HCT116 (cell line): ENCODE results near the gene RSL1D1. TPM values are rescaled to one million over a fixed set of nuclear protein-coding genes. Genes with fewer than 3 reads are reported as not detected.

Experiments
- ATAC-seq: fragments of 200-7000 bp; cut with Tn5 transposase; 2 replicates; pipeline ENCODE4 v1.9.1; 2020; ENCODE audit warnings: mild to moderate bottlenecking, moderate library complexity
- BruUV-seq: library from RNA; stranded (reverse); fragments of 400-500 nt; replicated peaks from 2 replicates; lab custom pipeline; 2021; lab: Mats Ljungman, UMichigan
- CTCF ChIA-PET: fragments of 300-600 bp; sonication (Branson Sonifier 250); formaldehyde crosslinking; loops from one replicate; lab custom pipeline; 2021; ENCODE audit warnings: antibody characterized with exemption; lab: Charles Lee
- POLR2A ChIA-PET: fragments of 300-600, 350-600 bp; sonication (Branson Sonifier 250); formaldehyde crosslinking; loops from one replicate; lab custom pipeline; 2021; ENCODE audit warnings: antibody characterized with exemption; lab: Charles Lee
- RAD21 ChIA-PET, 2 experiments: fragments of 300-600 bp; sonication (Branson Sonifier 250); formaldehyde crosslinking; loops; one replicate each; lab custom pipeline; 2023; ENCODE audit warnings: low total read pairs in 2 of 2; ENCODE audit not compliant: uncharacterized antibody in 2 of 2, unreplicated experiment in 2 of 2, low non-redundant PET in 1 of 2; lab: Charles Lee
- DNase-seq: peaks from one replicate; pipeline ENCODE4 v3.0.0-alpha.2; 2010; ENCODE audit warnings: low read depth, low spot score
- H2AFZ ChIP-seq: fragments of 200-600 bp; shearing (Covaris generic), sonication (generic); 2 replicates; pipeline ENCODE4 v1.6.1; 2017; ENCODE audit warnings: low read depth, mixed run types, mixed read lengths, antibody characterized with exemption, low read length; ENCODE audit not compliant: poor library complexity, severe bottlenecking
- H3K27ac ChIP-seq: 2 replicates; pipeline ENCODE4 v1.5.1; 2012; ENCODE audit warnings: low read depth, low read length
- H3K27me3 ChIP-seq: fragments of 200-600 bp; sonication (generic); 2 replicates; pipeline ENCODE4 v1.6.1; 2016; ENCODE audit warnings: mixed run types, low read length, mixed read lengths; ENCODE audit not compliant: insufficient read depth
- H3K36me3 ChIP-seq, 2 experiments: fragments of 200-500 bp in 1 of 2; fragments of 200-600 bp in 1 of 2; sonication (Bioruptor generic) in 1 of 2; sonication (generic) in 1 of 2; 2 replicates each; pipeline versions ENCODE4 v1.5.1 to v1.6.1; 2014 to 2016; ENCODE audit warnings: low read length in 2 of 2, inconsistent platforms in 1 of 2, mixed read lengths in 1 of 2, mixed run types in 1 of 2; ENCODE audit not compliant: insufficient read depth in 2 of 2, control insufficient read depth in 1 of 2
- H3K4me1 ChIP-seq, 2 experiments: fragments of 200-600 bp in 1 of 2; sonication (generic) in 1 of 2; 2 replicates each; pipeline versions ENCODE4 v1.5.1 to v1.6.1; 2012 to 2017; ENCODE audit warnings: low read length in 2 of 2, inconsistent platforms in 1 of 2, mild to moderate bottlenecking in 1 of 2, mixed read lengths in 1 of 2, mixed run types in 1 of 2, moderate library complexity in 1 of 2; ENCODE audit not compliant: insufficient read depth in 2 of 2, control insufficient read depth in 1 of 2
- H3K4me2 ChIP-seq: fragments of 200-600 bp; sonication (generic); 2 replicates; pipeline ENCODE4 v1.6.1; 2017; ENCODE audit warnings: mixed run types, low read length, mixed read lengths
- H3K4me3 ChIP-seq, 2 experiments: fragments of 200-600 bp in 1 of 2; sonication (generic) in 1 of 2; replicated peaks in 1 of 2; 2 replicates each; pipeline ENCODE4 v1.5.1; 2011 to 2016; ENCODE audit warnings: low read length in 2 of 2, control low read depth in 1 of 2, low read depth in 1 of 2, mild to moderate bottlenecking in 1 of 2, mixed read lengths in 1 of 2, mixed run types in 1 of 2
- H3K79me2 ChIP-seq: fragments of 200-600 bp; sonication (generic); 2 replicates; pipeline ENCODE4 v1.6.1; 2017; ENCODE audit warnings: mild to moderate bottlenecking, mixed run types, low read length, moderate library complexity, mixed read lengths; ENCODE audit not compliant: insufficient read depth
- H3K9ac ChIP-seq: fragments of 200-600 bp; sonication (generic); 2 replicates; pipeline ENCODE4 v1.6.1; 2016; ENCODE audit warnings: low read length, mixed read lengths
- H3K9me2 ChIP-seq: fragments of 200-600 bp; sonication (generic), shearing (Covaris generic); 2 replicates; pipeline ENCODE4 v1.6.1; 2017; ENCODE audit warnings: mixed run types, mild to moderate bottlenecking, moderate library complexity; ENCODE audit not compliant: insufficient read depth
- H3K9me3 ChIP-seq, 2 experiments: fragments of 200-500 bp in 1 of 2; fragments of 200-600 bp in 1 of 2; sonication (Bioruptor generic) in 1 of 2; sonication (generic) in 1 of 2; 2 replicates each; pipeline ENCODE4 v1.6.1; 2014 to 2017; ENCODE audit warnings: low read length in 2 of 2, mixed read lengths in 2 of 2, inconsistent platforms in 1 of 2, low read depth in 1 of 2, mild to moderate bottlenecking in 1 of 2, mixed run types in 1 of 2, moderate library complexity in 1 of 2; ENCODE audit not compliant: control insufficient read depth in 1 of 2, insufficient read depth in 1 of 2
- H4K20me1 ChIP-seq: fragments of 200-600 bp; sonication (generic), shearing (Covaris generic); 2 replicates; pipeline ENCODE4 v1.6.1; 2017; ENCODE audit warnings: mixed run types, mild to moderate bottlenecking, moderate library complexity; ENCODE audit not compliant: insufficient read depth
- ATF3 ChIP-seq: IDR thresholded peaks from 2 replicates; pipeline ENCODE4 v1.6.1; 2012
- CBX3 ChIP-seq: IDR thresholded peaks from 2 replicates; pipeline ENCODE4 v1.6.1; 2012; ENCODE audit warnings: low read depth
- CEBPB ChIP-seq: IDR thresholded peaks from 2 replicates; pipeline ENCODE4 v1.6.1; 2012; ENCODE audit warnings: low read depth
- EGR1 ChIP-seq: IDR thresholded peaks from 2 replicates; pipeline ENCODE4 v1.6.1; 2012; ENCODE audit warnings: low read depth
- ELF1 ChIP-seq: IDR thresholded peaks from 2 replicates; pipeline ENCODE4 v1.6.1; 2012; ENCODE audit warnings: low read depth, borderline replicate concordance
- EZH2phosphoT487 ChIP-seq: fragments of 200-600 bp; IDR thresholded peaks from 2 replicates; pipeline ENCODE4 v1.6.1; 2018; ENCODE audit warnings: antibody characterized with exemption, borderline replicate concordance
- FOSL1 ChIP-seq: IDR thresholded peaks from 2 replicates; pipeline ENCODE4 v1.6.1; 2012; ENCODE audit warnings: low read depth
- JUND ChIP-seq: IDR thresholded peaks from 2 replicates; pipeline ENCODE4 v1.6.1; 2012
- MAX ChIP-seq: IDR thresholded peaks from 2 replicates; pipeline ENCODE4 v1.6.1; 2012
- POLR2A ChIP-seq: IDR thresholded peaks from 2 replicates; pipeline ENCODE4 v1.7.0; 2011; ENCODE audit warnings: borderline replicate concordance; ENCODE audit not compliant: insufficient read depth, insufficient read length; ENCODE audit errors: extremely low read depth
- POLR2AphosphoS5 ChIP-seq: IDR thresholded peaks from 2 replicates; pipeline ENCODE4 v1.6.1; 2011; ENCODE audit warnings: mild to moderate bottlenecking, low read depth, low read length, moderate library complexity
- REST ChIP-seq: IDR thresholded peaks from 2 replicates; pipeline ENCODE4 v1.6.1; 2012; ENCODE audit warnings: low read depth
- SIN3A ChIP-seq: IDR thresholded peaks from 2 replicates; pipeline ENCODE4 v1.6.1; 2012; ENCODE audit warnings: low read depth
- SP1 ChIP-seq: IDR thresholded peaks from 2 replicates; pipeline ENCODE4 v1.6.1; 2012; ENCODE audit warnings: low read depth
- SRF ChIP-seq: IDR thresholded peaks from 2 replicates; pipeline ENCODE4 v1.6.1; 2012; ENCODE audit warnings: low read depth
- YY1 ChIP-seq: IDR thresholded peaks from 2 replicates; pipeline ENCODE4 v1.6.1; 2011; ENCODE audit warnings: low read length, low read depth, moderate library complexity, mild to moderate bottlenecking; ENCODE audit not compliant: insufficient replicate concordance; ENCODE audit errors: extremely low read depth
- ZBTB33 ChIP-seq: IDR thresholded peaks from 2 replicates; pipeline ENCODE4 v1.6.1; 2011; ENCODE audit warnings: mild to moderate bottlenecking, low read length, moderate library complexity; ENCODE audit not compliant: insufficient replicate concordance; ENCODE audit errors: extremely low read depth
- ZFX ChIP-seq: fragments of 450-650 bp; IDR thresholded peaks from 2 replicates; pipeline ENCODE4 v1.6.1; 2017
- ZNF274 ChIP-seq: fragments of 200-500 bp; sonication (Bioruptor generic); IDR thresholded peaks from 2 replicates; pipeline ENCODE4 v1.6.1; 2014; ENCODE audit warnings: mild to moderate bottlenecking, low read depth, low read length, inconsistent platforms
- intact Hi-C: fragments of 100-400 bp; cut with micrococcal nuclease; formaldehyde crosslinking; loops from 2 replicates; pipeline ENCODE4 v1.10.0; 2022
- total RNA-seq: library from RNA; stranded (reverse); gene quantifications from one replicate; pipeline ENCODE4 v1.2.1, GENCODE V29; 2021; ENCODE audit not compliant: unreplicated experiment

RSL1D1 gene
- total RNA-seq, 1 experiment from 2014 or later, result 291 TPM

- ATAC-seq (no peak), DNase-seq (no peak)
- intact Hi-C loops, result loop anchor here (10.0 kb wide), 1 partner anchor 189 kb away; no protein-coding TSS in a partner anchor
- no peaks in the 10 kb centered on the region for H3K9me2 ChIP-seq
- no peak overlapping the region for H3K27ac ChIP-seq
- ChIA-PET CTCF (no interaction called here), POLR2A (no interaction called here), RAD21 (no interaction called here)
- H3K79me2 ChIP-seq, result peaks cover 32% of the 10 kb centered on the region; the same call in 1 of the 2 replicates
- no peak overlapping the region for H3K4me3 ChIP-seq
- H4K20me1 ChIP-seq, result no peaks in the 10 kb centered on the region; the same call in 1 of the 2 replicates
- TF ChIP-seq ZNF274, result no peak
- TF ChIP-seq YY1, result no peak
- TF ChIP-seq ATF3, result no peak
- no peak for TF ChIP-seq CEBPB
- TF ChIP-seq CBX3, result no peak
- TF ChIP-seq FOSL1, result no peak
- no peak for TF ChIP-seq EZH2phosphoT487
- no peak for TF ChIP-seq ZBTB33
- no peak for TF ChIP-seq SP1
- no peak for TF ChIP-seq JUND
- TF ChIP-seq POLR2AphosphoS5, result no peak
- TF ChIP-seq MAX, result no peak
- no peak for TF ChIP-seq SRF
- no peak for TF ChIP-seq POLR2A
- TF ChIP-seq ZFX, result no peak
- no peak for TF ChIP-seq SIN3A
- TF ChIP-seq REST, result no peak
- TF ChIP-seq EGR1, result no peak
- no peak for TF ChIP-seq ELF1
- no peak overlapping the region for H3K4me2 ChIP-seq
- H3K9ac ChIP-seq, result no peak overlapping the region
- H3K27me3 ChIP-seq, result no peaks in the 10 kb centered on the region
- peaks cover 48 to 49% of the 10 kb centered on the region in 2 experiments for H3K36me3 ChIP-seq
- peaks cover 0 to 7% of the 10 kb centered on the region in 2 experiments; a peak in 2 of 4 replicates for H3K4me1 ChIP-seq
- H3K9me3 ChIP-seq, result no peaks in the 10 kb centered on the region
- no TSS peak for BruUV-seq
- no peak overlapping the region for H2AFZ ChIP-seq
Measured at GRCh38 chr16:11875721-11876120, 24.4 kb upstream of the RSL1D1 start.
